K562 (cell line): ENCODE data around the gene PHF12. TPM values are rescaled to one million over a fixed set of nuclear protein-coding genes. Genes with fewer than 3 reads are reported as not detected.

Experiments used
- ATAC-seq: fragments of 200-7000 bp; cut with Tn5 transposase; 3 replicates; pipeline ENCODE4 v1.9.1; 2020; ENCODE audit warnings: moderate library complexity
- BruUV-seq: library from RNA; stranded (reverse); fragments of 400-500 nt; replicated peaks from 2 replicates; lab custom pipeline; 2021; lab: Mats Ljungman, UMichigan
- CTCF ChIA-PET: fragments of 300-600 bp; formaldehyde crosslinking; extraction: SDS; loops from one replicate; lab custom pipeline; 2021; ENCODE audit warnings: low intra/inter-chr PET ratio; lab: Yijun Ruan, JAX
- POLR2A ChIA-PET: fragments of 300-600, 350-650 bp; sonication (Branson Sonifier 250); formaldehyde crosslinking; extraction: SDS; loops from one replicate; lab custom pipeline; 2021; ENCODE audit warnings: antibody characterized with exemption, inconsistent platforms; lab: Yijun Ruan, JAX
- DNase-seq, 4 experiments: peaks; one replicate each; pipeline versions ENCODE4 v3.0.0 to v3.0.0-alpha.2; 2011 to 2018; ENCODE audit warnings: low spot score in 3 of 4, mixed read lengths in 3 of 4; ENCODE audit errors: extremely low read depth in 1 of 4
- FAIRE-seq: peaks from 2 replicates; lab custom pipeline; 2011; peaks lifted over from hg19 to GRCh38; lab: Jason Lieb, UNC
- H2AFZ ChIP-seq: 2 replicates; pipeline ENCODE4 v1.6.0; 2011; ENCODE audit warnings: low read depth, low read length, control low read depth, inconsistent platforms
- H3K27ac ChIP-seq: fragments of 200-600 bp; 3 replicates; pipeline ENCODE4 v1.8.0; 2011; ENCODE audit warnings: low read depth, mild to moderate bottlenecking, control low read depth, inconsistent platforms, low read length, moderate library complexity, mixed read lengths; ENCODE audit errors: extremely low read depth
- H3K27me3 ChIP-seq, 2 experiments: fragments of 300-600 bp in 1 of 2; 2 replicates in 1 of 2; 3 replicates in 1 of 2; pipeline versions ENCODE4 v1.6.0 to v1.8.0; 2011; ENCODE audit warnings: inconsistent platforms in 2 of 2, low read length in 2 of 2, mild to moderate bottlenecking in 1 of 2, mixed read lengths in 1 of 2, moderate library complexity in 1 of 2; ENCODE audit not compliant: control insufficient read depth in 2 of 2, insufficient read depth in 2 of 2
- H3K36me3 ChIP-seq: fragments of 300-600 bp; 3 replicates; pipeline ENCODE4 v1.8.0; 2011; ENCODE audit warnings: mild to moderate bottlenecking, low read length, inconsistent platforms; ENCODE audit not compliant: control insufficient read depth, insufficient read depth
- H3K4me1 ChIP-seq, 2 experiments: fragments of 200-600 bp in 1 of 2; replicated peaks in 1 of 2; 2 replicates in 1 of 2; 3 replicates in 1 of 2; pipeline versions ENCODE4 v1.5.1 to v1.8.0; 2011; ENCODE audit warnings: inconsistent platforms in 2 of 2, low read length in 2 of 2, mild to moderate bottlenecking in 1 of 2, mixed read lengths in 1 of 2, moderate library complexity in 1 of 2; ENCODE audit not compliant: control insufficient read depth in 2 of 2, insufficient read depth in 2 of 2
- H3K4me2 ChIP-seq: 2 replicates; pipeline ENCODE4 v1.6.1; 2011; ENCODE audit warnings: low read length, control low read depth, inconsistent platforms, mixed read lengths; ENCODE audit not compliant: insufficient read depth
- H3K4me3 ChIP-seq: fragments of 200-600 bp; sonication (generic), shearing (Covaris generic); 2 replicates; pipeline ENCODE4 v1.5.1; 2016; ENCODE audit warnings: control low read depth, inconsistent platforms
- H3K79me2 ChIP-seq: fragments of 200-600 bp; 3 replicates; pipeline ENCODE4 v1.8.0; 2011; ENCODE audit warnings: low read length, inconsistent platforms; ENCODE audit not compliant: control insufficient read depth, insufficient read depth
- H3K9ac ChIP-seq, 2 experiments: 2 replicates each; pipeline versions ENCODE4 v1.6.0 to v1.6.1; 2011; ENCODE audit warnings: low read depth in 2 of 2, low read length in 2 of 2, control low read depth in 1 of 2, inconsistent platforms in 1 of 2, mild to moderate bottlenecking in 1 of 2, mixed read lengths in 1 of 2; ENCODE audit not compliant: insufficient read depth in 1 of 2
- H3K9me1 ChIP-seq: one replicate; pipeline ENCODE4 v1.6.0; 2011; ENCODE audit warnings: inconsistent platforms, mild to moderate bottlenecking, low read length, moderate library complexity; ENCODE audit not compliant: control insufficient read depth, insufficient read depth
- H3K9me3 ChIP-seq: replicated peaks from 2 replicates; pipeline ENCODE4 v1.5.1; 2011; ENCODE audit warnings: low read depth, low read length, inconsistent platforms; ENCODE audit not compliant: control insufficient read depth, insufficient read depth
- H4K20me1 ChIP-seq: replicated peaks from 2 replicates; pipeline ENCODE4 v1.6.1; 2011; ENCODE audit warnings: low read length, inconsistent platforms, mixed read lengths; ENCODE audit not compliant: control insufficient read depth, insufficient read depth
- ATF7 ChIP-seq: fragments of 450-650 bp; IDR thresholded peaks from 2 replicates; pipeline ENCODE4 v1.7.1; 2014; ENCODE audit warnings: mild to moderate bottlenecking, moderate library complexity
- CEBPB ChIP-seq: fragments of 450-650 bp; IDR thresholded peaks from 2 replicates; pipeline ENCODE4 v1.6.1; 2016; ENCODE audit warnings: missing genetic modification characterization, missing compliant biosample characterization
- CREB1 ChIP-seq, 2 experiments: sonication (generic) in 1 of 2; formaldehyde crosslinking in 1 of 2; IDR thresholded peaks; 2 replicates each; pipeline versions ENCODE4 v1.6.1 to v1.8.0; 2012 to 2022; ENCODE audit warnings: inconsistent platforms in 1 of 2, mild to moderate bottlenecking in 1 of 2, missing genetic modification reagents in 1 of 2, moderate library complexity in 1 of 2
- E2F6 ChIP-seq, 2 experiments: IDR thresholded peaks; 2 replicates each; pipeline ENCODE4 v1.6.1; 2011; ENCODE audit warnings: borderline replicate concordance in 1 of 2, control low read depth in 1 of 2, low read depth in 1 of 2, low read length in 1 of 2, mild to moderate bottlenecking in 1 of 2, mixed read lengths in 1 of 2, moderate library complexity in 1 of 2; ENCODE audit not compliant: insufficient read depth in 1 of 2, insufficient read length in 1 of 2, poor library complexity in 1 of 2, severe bottlenecking in 1 of 2; ENCODE audit errors: extremely low read depth in 1 of 2
- ETV1 ChIP-seq: fragments of 450-650 bp; conservative IDR thresholded peaks from 2 replicates; pipeline ENCODE4 v1.6.1; 2016; ENCODE audit warnings: missing genetic modification characterization, control low read depth, low read depth, missing compliant biosample characterization
- FUS ChIP-seq: fragments of 200-400 bp; formaldehyde crosslinking; optimal IDR thresholded peaks from 2 replicates; pipeline ENCODE3; 2017; ENCODE audit warnings: low read depth, low read length
- KDM5B ChIP-seq: fragments of 200-600 bp; sonication (generic); IDR thresholded peaks from 2 replicates; pipeline ENCODE4 v1.6.1; 2012; ENCODE audit warnings: low read depth, mild to moderate bottlenecking, moderate library complexity, low read length, control low read depth, inconsistent platforms; ENCODE audit not compliant: insufficient replicate concordance
- NFATC3 ChIP-seq: fragments of 450-650 bp; IDR thresholded peaks from 2 replicates; pipeline ENCODE4 v1.6.1; 2017; ENCODE audit warnings: mild to moderate bottlenecking
- NKRF ChIP-seq: fragments of 450-650 bp; IDR thresholded peaks from 2 replicates; pipeline ENCODE4 v1.6.1; 2016; ENCODE audit warnings: borderline replicate concordance
- PHB ChIP-seq: fragments of 250-450 bp; sonication (Bioruptor Pico); IDR thresholded peaks from 2 replicates; pipeline ENCODE4 v1.5.0; 2021
- RFX1 ChIP-seq: fragments of 450-650 bp; IDR thresholded peaks from 2 replicates; pipeline ENCODE4 v1.6.1; 2016; ENCODE audit warnings: mild to moderate bottlenecking, moderate library complexity
- SMARCC2 ChIP-seq: fragments of 450-650 bp; IDR thresholded peaks from 2 replicates; pipeline ENCODE4 v1.6.1; 2017; ENCODE audit warnings: antibody characterized with exemption, moderate library complexity, mild to moderate bottlenecking, low read depth
- TBP ChIP-seq: optimal IDR thresholded peaks from 2 replicates; pipeline ENCODE3; 2011; ENCODE audit warnings: low read depth, low read length, improper control_type of control experiment
- ZNF668 ChIP-seq: fragments of 250-450 bp; sonication (Bioruptor Pico); IDR thresholded peaks from 2 replicates; pipeline ENCODE4 v1.8.0; 2022; ENCODE audit warnings: mild to moderate bottlenecking, inconsistent platforms
- ZNF699 ChIP-seq: fragments of 250-450 bp; sonication (Bioruptor Pico); IDR thresholded peaks from 2 replicates; pipeline ENCODE4 v1.8.0; 2021; ENCODE audit warnings: mild to moderate bottlenecking, moderate library complexity; ENCODE audit not compliant: insufficient replicate concordance
- WGBS: fragments of 100-300 bp; shearing (Covaris generic); methylation state at CpG from one replicate; pipeline ENCODE4 v1.1.6; 2016; ENCODE audit warnings: low coverage, mixed read lengths; ENCODE audit not compliant: insufficient coverage; ENCODE audit errors: missing lambda C conversion rate; 5-methylcytosine and 5-hydroxymethylcytosine counted together
- in situ Hi-C: fragments of 300-500 bp; cut with MboI; formaldehyde crosslinking; loops from 4 replicates; pipeline ENCODE4 v1.15.0; 2018; ENCODE audit warnings: inconsistent platforms, mixed read lengths
- intact Hi-C: fragments of 100-400 bp; cut with micrococcal nuclease; formaldehyde crosslinking; loops from 2 replicates; pipeline ENCODE4 v1.14.2; 2022
- polyA plus RNA-seq, 8 experiments: library from polyadenylated mRNA; depleted of rRNA in 4 of 8; stranded (reverse) in 5 of 8; unstranded in 3 of 8; fragments of >200 nt; fragmentation: Nextera tagmentation in 2 of 8; fragmentation: Illumina TruSeq in 1 of 8; extraction: Ambion mirVana in 2 of 8; extraction: Trizol in 1 of 8; gene quantifications; 2 replicates each; pipeline versions ENCODE4 v1.2.1 to v1.2.3, GENCODE V29; 2011 to 2014; ENCODE audit warnings: inconsistent platforms in 1 of 8, missing spikeins in 1 of 8
- total RNA-seq, 7 experiments: library from RNA; depleted of rRNA in 6 of 7; stranded (reverse); fragments of >200 nt in 6 of 7; fragmentation: Illumina TruSeq in 2 of 7; extraction: Trizol in 2 of 7; gene quantifications; 2 replicates each; pipeline versions ENCODE4 v1.2.1 to v1.2.3, GENCODE V29; 2011 to 2021; ENCODE audit warnings: low replicate concordance in 1 of 7
- TF ChIP-seq, protein P1 (sequence below): fragments of 450-650 bp; IDR thresholded peaks from 2 replicates; pipeline ENCODE4 v1.6.1; 2016; ENCODE audit warnings: mild to moderate bottlenecking

Gene PHF12
- total and polyA plus RNA-seq, 9 of the 15 experiments (the other 6 are each of a cell fraction or from before 2014, with no cell fraction given): 0.82 to 31.3 (median 13.5) TPM

DNA sequence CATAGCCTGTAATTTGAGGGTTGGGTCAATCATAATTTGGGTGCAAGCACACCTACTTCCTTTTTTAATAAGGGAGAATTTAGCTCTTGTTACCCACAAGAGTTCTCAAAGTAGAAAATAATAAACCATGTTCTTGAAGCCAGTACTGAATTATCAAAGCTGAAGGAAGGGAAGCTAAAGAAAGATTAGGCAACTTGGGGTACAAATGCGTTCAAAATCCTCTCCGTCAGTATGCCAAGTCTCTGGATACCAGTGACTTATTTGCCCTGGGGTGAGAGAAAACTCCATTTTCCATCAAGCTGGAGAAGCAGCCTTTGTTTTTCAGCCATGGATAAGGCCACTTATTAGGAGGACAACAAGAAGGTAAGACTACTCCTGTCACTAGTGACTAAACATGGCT lies 25.0 kb downstream of the PHF12 start (continued):
- TF ChIP-seq, protein P1, sequence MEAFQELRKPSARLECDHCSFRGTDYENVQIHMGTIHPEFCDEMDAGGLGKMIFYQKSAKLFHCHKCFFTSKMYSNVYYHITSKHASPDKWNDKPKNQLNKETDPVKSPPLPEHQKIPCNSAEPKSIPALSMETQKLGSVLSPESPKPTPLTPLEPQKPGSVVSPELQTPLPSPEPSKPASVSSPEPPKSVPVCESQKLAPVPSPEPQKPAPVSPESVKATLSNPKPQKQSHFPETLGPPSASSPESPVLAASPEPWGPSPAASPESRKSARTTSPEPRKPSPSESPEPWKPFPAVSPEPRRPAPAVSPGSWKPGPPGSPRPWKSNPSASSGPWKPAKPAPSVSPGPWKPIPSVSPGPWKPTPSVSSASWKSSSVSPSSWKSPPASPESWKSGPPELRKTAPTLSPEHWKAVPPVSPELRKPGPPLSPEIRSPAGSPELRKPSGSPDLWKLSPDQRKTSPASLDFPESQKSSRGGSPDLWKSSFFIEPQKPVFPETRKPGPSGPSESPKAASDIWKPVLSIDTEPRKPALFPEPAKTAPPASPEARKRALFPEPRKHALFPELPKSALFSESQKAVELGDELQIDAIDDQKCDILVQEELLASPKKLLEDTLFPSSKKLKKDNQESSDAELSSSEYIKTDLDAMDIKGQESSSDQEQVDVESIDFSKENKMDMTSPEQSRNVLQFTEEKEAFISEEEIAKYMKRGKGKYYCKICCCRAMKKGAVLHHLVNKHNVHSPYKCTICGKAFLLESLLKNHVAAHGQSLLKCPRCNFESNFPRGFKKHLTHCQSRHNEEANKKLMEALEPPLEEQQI: no peak
- TF ChIP-seq KDM5B: no peak
- no peak for TF ChIP-seq ZNF699 (CRISPR knock-in tag)
- no peak; the same call in 1 of the 2 replicates for TF ChIP-seq CEBPB (tag)
- no peak for TF ChIP-seq ZNF668 (CRISPR knock-in tag)
- no peak for TF ChIP-seq PHB (CRISPR knock-in tag)
- no peak for TF ChIP-seq NFATC3

GRCh38 chr17:28925912-28926365 lies 25.4 kb downstream of the PHF12 start:
- FAIRE-seq (no peak), DNase-seq (peak in 1 of 4 experiments; percentile 61), ATAC-seq (peak; percentile 65)
- Histone ChIP-seq H3K27ac (peak overlapping the region; percentile 41; the same call in 2 of the 3 replicates), H2AFZ (no peak overlapping the region), H3K4me1 (peaks cover 6 to 45% of the 10 kb centered on the region in 2 experiments), H3K27me3 (no peaks in the 10 kb centered on the region), H3K4me2 (no peak overlapping the region), H3K36me3 (peaks cover 71% of the 10 kb centered on the region), H3K9me1 (no peaks in the 10 kb centered on the region), H4K20me1 (peaks cover 14% of the 10 kb centered on the region; the same call in 1 of the 2 replicates), H3K9me3 (no peaks in the 10 kb centered on the region), H3K9ac (peak overlapping the region; percentile 8 to 20; a peak in 1 of 4 replicates), H3K4me3 (no peak overlapping the region), H3K79me2 (peaks cover 49% of the 10 kb centered on the region)
- in situ Hi-C loops: no loop called here
- BruUV-seq: TSS peak; percentile 11
- intact Hi-C loops: loop anchor here (5.0 kb wide), 1 partner anchor 329 kb away; the partner anchor contains the start of gene SPAG5
- 7% methylated on average over 2 of the region's 2 CpGs for whole genome bisulfite sequencing
- ChIA-PET POLR2A (interaction anchor here (0.6 to 2.6 kb wide), 7 partner anchors 8 to 279 kb away, joined by 3 to 25 read pairs (median 5); no protein-coding TSS in a partner anchor), CTCF (no interaction called here)
- TF ChIP-seq CREB1 (IDR thresholded peaks at IDR 0.05): peak; percentile 83
- TF ChIP-seq CREB1 (CRISPR knock-in tag; IDR thresholded peaks at IDR 0.05): peak; percentile 83
- TF ChIP-seq SMARCC2: no peak; the same call in 1 of the 2 replicates
- TF ChIP-seq RFX1: no peak
- peak; percentile 96 for TF ChIP-seq ETV1 (tag)
- TF ChIP-seq TBP: no peak
- TF ChIP-seq ATF7: peak; percentile 91
- no peak for TF ChIP-seq FUS
- TF ChIP-seq E2F6 (IDR thresholded peaks at IDR 0.05; ENCODE audit: borderline replicate concordance in 1 of 2, extremely low read depth in 1 of 2, insufficient read depth in 1 of 2, insufficient read length in 1 of 2, low read depth in 1 of 2, low read length in 1 of 2, poor library complexity in 1 of 2, severe bottlenecking in 1 of 2): no peak
- no peak for TF ChIP-seq NKRF
